HFFc6 (cell line): ENCODE measurements around the gene KCNQ2. TPM values are rescaled to one million over a fixed set of nuclear protein-coding genes. Genes with fewer than 3 reads are reported as not detected.
A peak's percentile ranks its signal among the peaks of the same experiment; 100 is the strongest.

Experiments
- DNase-seq: peaks from one replicate; pipeline ENCODE4 v3.0.0-alpha.2; 2018
- H3K27ac Mint-ChIP-seq: 2 replicates; pipeline ENCODE4 v1.8.0; 2020; ENCODE audit warnings: mild to moderate bottlenecking, mixed read lengths
- H3K27me3 Mint-ChIP-seq: 2 replicates; pipeline ENCODE4 v1.8.0; 2021; ENCODE audit warnings: mild to moderate bottlenecking, moderate library complexity, mixed read lengths; ENCODE audit not compliant: insufficient read depth
- H3K36me3 Mint-ChIP-seq: 2 replicates; pipeline ENCODE4 v1.8.0; 2021; ENCODE audit warnings: low read depth, mixed read lengths
- H3K4me1 Mint-ChIP-seq: 2 replicates; pipeline ENCODE4 v1.8.0; 2020; ENCODE audit warnings: low read depth, mixed read lengths
- H3K4me3 Mint-ChIP-seq: 2 replicates; pipeline ENCODE4 v1.8.0; 2020; ENCODE audit warnings: mild to moderate bottlenecking, moderate library complexity, mixed read lengths
- H3K9me3 Mint-ChIP-seq: 2 replicates; pipeline ENCODE4 v1.8.0; 2020; ENCODE audit warnings: mild to moderate bottlenecking, mixed read lengths
- total RNA-seq, 6 experiments: library from RNA; stranded (reverse); fragmentation: NEBNext Ultra II Directional; extraction: Animal tissue kit (Norgen Biotek cat#: 25700); gene quantifications; 2 replicates in 1 of 6; 3 replicates in 5 of 6; pipeline ENCODE4 v1.2.3, GENCODE V29; 2021
- TF ChIP-seq, protein P1 (sequence below): fragments of 200-600 bp; sonication (generic); IDR thresholded peaks from 2 replicates; pipeline ENCODE4 v1.5.0; 2021; ENCODE audit warnings: antibody characterized with exemption, mild to moderate bottlenecking

KCNQ2 gene
- total RNA-seq, 6 experiments from 2014 or later = not detected

DNA sequence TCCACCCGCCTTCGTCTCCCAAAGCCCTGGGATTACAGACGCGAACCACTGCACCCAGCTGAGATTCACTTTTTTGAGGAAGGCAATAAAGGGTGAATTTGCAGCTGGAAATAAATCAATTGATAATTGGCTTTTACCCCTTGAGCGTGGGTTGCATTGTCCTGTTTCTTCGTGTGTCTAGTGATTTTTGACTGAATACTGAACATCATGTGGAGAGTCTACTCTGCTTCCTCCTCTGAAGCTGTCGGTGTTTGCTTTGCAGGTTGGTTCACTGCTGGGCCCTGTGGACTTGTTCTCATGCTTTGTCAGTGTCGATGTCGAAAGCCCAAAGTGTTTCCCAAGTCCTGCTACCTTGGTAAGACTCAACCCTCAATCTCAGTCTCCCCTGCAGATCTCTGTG, 32.2 kb upstream of the KCNQ2 start:
- no peak overlapping the region for H3K27ac Mint-ChIP-seq
- H3K4me3 Mint-ChIP-seq = no peak overlapping the region
- TF ChIP-seq, protein P1, sequence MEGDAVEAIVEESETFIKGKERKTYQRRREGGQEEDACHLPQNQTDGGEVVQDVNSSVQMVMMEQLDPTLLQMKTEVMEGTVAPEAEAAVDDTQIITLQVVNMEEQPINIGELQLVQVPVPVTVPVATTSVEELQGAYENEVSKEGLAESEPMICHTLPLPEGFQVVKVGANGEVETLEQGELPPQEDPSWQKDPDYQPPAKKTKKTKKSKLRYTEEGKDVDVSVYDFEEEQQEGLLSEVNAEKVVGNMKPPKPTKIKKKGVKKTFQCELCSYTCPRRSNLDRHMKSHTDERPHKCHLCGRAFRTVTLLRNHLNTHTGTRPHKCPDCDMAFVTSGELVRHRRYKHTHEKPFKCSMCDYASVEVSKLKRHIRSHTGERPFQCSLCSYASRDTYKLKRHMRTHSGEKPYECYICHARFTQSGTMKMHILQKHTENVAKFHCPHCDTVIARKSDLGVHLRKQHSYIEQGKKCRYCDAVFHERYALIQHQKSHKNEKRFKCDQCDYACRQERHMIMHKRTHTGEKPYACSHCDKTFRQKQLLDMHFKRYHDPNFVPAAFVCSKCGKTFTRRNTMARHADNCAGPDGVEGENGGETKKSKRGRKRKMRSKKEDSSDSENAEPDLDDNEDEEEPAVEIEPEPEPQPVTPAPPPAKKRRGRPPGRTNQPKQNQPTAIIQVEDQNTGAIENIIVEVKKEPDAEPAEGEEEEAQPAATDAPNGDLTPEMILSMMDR = no peak
- no peaks in the 10 kb centered on the region for H3K36me3 Mint-ChIP-seq
- H3K27me3 Mint-ChIP-seq = peaks cover 23% of the 10 kb centered on the region
- H3K9me3 Mint-ChIP-seq = peaks cover 14% of the 10 kb centered on the region; the same call in 1 of the 2 replicates
- no peaks in the 10 kb centered on the region for H3K4me1 Mint-ChIP-seq
- DNase-seq = no peak

DNA sequence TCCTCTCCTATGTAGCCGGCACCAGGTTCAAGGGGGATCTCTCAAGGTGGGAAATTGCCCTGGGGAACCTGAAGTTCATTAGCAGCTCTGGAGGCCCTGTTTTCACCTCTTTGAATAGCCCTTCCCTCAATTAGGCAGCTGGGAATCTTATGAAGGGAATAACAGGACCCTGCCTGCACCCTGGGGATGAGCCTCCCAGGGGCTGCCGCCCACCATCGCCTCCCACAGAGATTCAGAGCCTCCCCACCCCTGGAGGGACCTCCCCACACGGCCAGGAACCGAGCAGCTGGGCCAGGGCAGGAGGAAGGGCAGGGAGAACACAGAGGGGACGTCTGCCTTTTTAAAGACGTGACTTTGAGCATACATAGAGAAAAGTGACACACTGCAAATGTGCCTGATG, 31.1 kb upstream of the KCNQ2 start:
- H3K27me3 Mint-ChIP-seq = peaks cover 23% of the 10 kb centered on the region
- peaks cover 14% of the 10 kb centered on the region; the same call in 1 of the 2 replicates for H3K9me3 Mint-ChIP-seq
- no peak overlapping the region for H3K4me3 Mint-ChIP-seq
- TF ChIP-seq, protein P1 = no peak
- no peaks in the 10 kb centered on the region for H3K36me3 Mint-ChIP-seq
- no peak overlapping the region for H3K27ac Mint-ChIP-seq
- no peaks in the 10 kb centered on the region for H3K4me1 Mint-ChIP-seq
- DNase-seq = no peak

DNA sequence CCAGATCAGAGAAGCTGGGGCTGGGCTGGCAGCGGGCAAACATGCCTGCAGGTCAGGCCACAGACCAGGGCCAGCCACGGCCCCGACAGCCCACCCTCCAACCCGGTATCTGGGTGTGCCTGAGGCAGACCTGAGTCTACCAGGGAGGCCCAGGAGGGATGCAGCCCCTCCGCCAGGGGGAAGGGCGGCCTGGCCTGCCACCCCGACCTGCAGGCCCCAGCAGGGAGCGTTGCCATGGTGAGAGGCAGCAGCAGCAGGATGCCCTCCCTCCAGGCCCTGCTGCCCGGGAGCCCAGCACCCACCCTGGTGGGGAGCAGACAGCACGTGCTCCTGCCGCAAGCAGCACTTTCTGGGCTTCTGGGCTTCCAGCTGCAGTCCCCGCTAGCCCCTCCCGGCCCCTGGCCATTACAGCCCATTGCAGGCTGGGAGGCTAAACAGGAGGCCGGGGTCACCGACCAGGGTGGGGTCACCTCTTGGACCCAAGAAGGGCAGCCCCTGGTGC, 30.3 kb upstream of the KCNQ2 start:
- H3K4me3 Mint-ChIP-seq = no peak overlapping the region
- H3K4me1 Mint-ChIP-seq = no peaks in the 10 kb centered on the region
- peaks cover 14% of the 10 kb centered on the region; the same call in 1 of the 2 replicates for H3K9me3 Mint-ChIP-seq
- H3K27ac Mint-ChIP-seq = no peak overlapping the region
- TF ChIP-seq, protein P1 = no peak
- H3K36me3 Mint-ChIP-seq = no peaks in the 10 kb centered on the region
- DNase-seq = no peak
- H3K27me3 Mint-ChIP-seq = peaks cover 23% of the 10 kb centered on the region

- Mint-ChIP-seq H3K27ac (no peak overlapping the region), H3K4me3 (no peak overlapping the region), H3K36me3 (no peaks in the 10 kb centered on the region), H3K27me3 (peaks cover 21% of the 10 kb centered on the region), H3K4me1 (no peaks in the 10 kb centered on the region), H3K9me3 (peaks cover 14% of the 10 kb centered on the region; the same call in 1 of the 2 replicates)
- TF ChIP-seq, protein P1 = no peak
- peak; percentile 12 for DNase-seq
Measured at GRCh38 chr20:63501818-63502670, 29.6 kb upstream of the KCNQ2 start.

- H3K4me3 Mint-ChIP-seq = no peak overlapping the region
- H3K9me3 Mint-ChIP-seq = peaks cover 14% of the 10 kb centered on the region; the same call in 1 of the 2 replicates
- no peak overlapping the region for H3K27ac Mint-ChIP-seq
- TF ChIP-seq, protein P1 = no peak
- no peaks in the 10 kb centered on the region for H3K4me1 Mint-ChIP-seq
- no peaks in the 10 kb centered on the region for H3K36me3 Mint-ChIP-seq
- DNase-seq = no peak
- peaks cover 17% of the 10 kb centered on the region for H3K27me3 Mint-ChIP-seq
Measured at GRCh38 chr20:63500902-63501817, 28.7 kb upstream of the KCNQ2 start.
